ENCODE measurements around the gene DNAJA2. TPM values are rescaled to one million over a fixed set of nuclear protein-coding genes. Genes with fewer than 3 reads are reported as not detected.
"Not testable (repeated sequence)": the region's sequence is repeated elsewhere in the genome, so short reads cannot be mapped to it uniquely, and the experiment has no call there.

Gene DNAJA2
- total RNA-seq, 2 experiments from 2014 or later = 43.3 to 61.6 TPM

DNA sequence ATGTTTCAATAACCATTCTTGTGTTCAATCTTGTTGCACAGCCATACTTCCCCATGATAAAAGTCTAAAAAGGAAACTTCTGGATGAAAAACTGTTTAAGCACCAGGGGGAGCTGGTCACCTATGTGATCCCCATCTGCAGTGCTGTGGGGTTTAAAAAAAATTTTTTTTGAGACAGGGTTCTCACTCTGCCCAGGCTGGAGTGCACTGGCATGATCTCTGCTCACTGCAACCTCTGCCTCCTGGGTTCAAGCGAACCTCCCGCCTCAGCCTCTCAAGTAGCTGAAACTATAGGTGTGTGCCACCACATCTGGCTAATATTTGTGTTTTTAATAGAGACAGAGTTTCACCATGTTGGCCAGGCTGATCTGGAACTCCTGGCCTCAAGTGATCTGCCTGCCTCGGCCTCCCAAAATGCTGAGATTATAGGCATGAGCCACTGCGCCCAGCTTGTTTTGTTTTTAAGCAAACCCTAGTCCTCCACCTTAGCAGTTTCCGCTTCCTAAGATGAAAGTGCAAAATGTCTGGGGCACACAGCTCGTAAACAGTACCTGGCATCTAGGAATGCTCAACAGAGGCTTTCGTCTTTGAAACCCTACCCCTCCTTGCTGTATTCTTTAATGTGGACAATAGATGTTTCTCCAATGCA is 25.4 kb downstream of the DNAJA2 start:
- H3K36me3 ChIP-seq (ENCODE audit: insufficient read depth, low read length) = no peaks in the 10 kb centered on the region
- no peaks in the 10 kb centered on the region for H3K9me2 ChIP-seq (ENCODE audit: insufficient read depth, low read length)
- TF ChIP-seq CTCF (conservative IDR thresholded peaks at IDR 0.05; ENCODE audit: low read length) (peak; percentile 85), EZH2phosphoT487 (IDR thresholded peaks at IDR 0.05; ENCODE audit: borderline replicate concordance, low read depth, low read length) (no peak)
- ChIA-PET POLR2A (interaction anchor here (0.5 kb wide), 1 partner anchor 11 kb away, joined by 5 read pairs; no protein-coding TSS in a partner anchor), CTCF (ENCODE audit: unreplicated experiment) (interaction anchor here (0.6 kb wide), 1 partner anchor 1176 kb away, joined by 3 read pairs; no protein-coding TSS in a partner anchor)
- peak; percentile 67 for DNase-seq (ENCODE audit: low spot score)
- no peak overlapping the region for H2AFZ ChIP-seq (ENCODE audit: low read length)
- no peaks in the 10 kb centered on the region for H3K9me3 ChIP-seq (ENCODE audit: low read length)
- no peak overlapping the region for H3K4me3 ChIP-seq (ENCODE audit: low read depth, low read length, poor library complexity, severe bottlenecking)
- peaks cover 2% of the 10 kb centered on the region for H3K4me1 ChIP-seq (ENCODE audit: insufficient read depth, low read length, poor library complexity, severe bottlenecking)
- H3K27ac ChIP-seq (ENCODE audit: low read depth, low read length, poor library complexity, severe bottlenecking) = no peak overlapping the region
- no peak overlapping the region for H3K4me2 ChIP-seq (ENCODE audit: low read length)
- H4K20me1 ChIP-seq (ENCODE audit: insufficient read depth, low read length) = no peaks in the 10 kb centered on the region
- BruUV-seq (replicated peaks) = no TSS peak
- H3K79me2 ChIP-seq (ENCODE audit: insufficient read depth, low read depth, low read length) = no peaks in the 10 kb centered on the region
- intact Hi-C loops (cut with micrococcal nuclease; ENCODE audit: unreplicated experiment) = loop anchor here (1.0 to 2.0 kb wide), 4 partner anchors 71 to 1217 kb away; no protein-coding TSS in a partner anchor

DNA sequence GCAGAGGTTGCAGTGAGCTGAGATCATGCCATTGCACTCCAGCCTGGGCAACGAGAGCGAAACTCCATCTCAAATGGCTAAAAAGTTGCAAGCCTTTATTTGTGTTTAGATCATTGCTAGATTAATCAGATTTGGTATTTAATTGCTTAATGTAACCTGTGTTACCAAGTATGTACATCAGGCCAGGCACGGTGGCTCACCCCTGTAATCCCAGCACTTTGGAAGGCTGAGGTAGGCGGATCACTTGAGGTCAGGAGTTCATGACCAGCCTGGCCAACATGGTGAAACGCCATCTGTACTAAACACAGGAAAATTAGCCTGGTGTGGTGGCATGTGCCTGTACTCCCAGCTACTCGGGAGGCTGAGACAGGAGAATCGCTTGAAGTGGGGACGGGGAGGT is 28.8 kb downstream of the DNAJA2 start:
- ChIA-PET POLR2A (interaction anchor here (0.8 kb wide), 1 partner anchor 56 kb away, joined by 3 read pairs; no protein-coding TSS in a partner anchor), CTCF (ENCODE audit: unreplicated experiment) (interaction anchor here (0.8 kb wide), 1 partner anchor 24 kb away, joined by 3 read pairs; no protein-coding TSS in a partner anchor)
- BruUV-seq (replicated peaks); H3K36me3 ChIP-seq (ENCODE audit: insufficient read depth, low read length); H3K4me2 ChIP-seq (ENCODE audit: low read length); H2AFZ ChIP-seq (ENCODE audit: low read length); H4K20me1 ChIP-seq (ENCODE audit: insufficient read depth, low read length); H3K27ac ChIP-seq (ENCODE audit: low read depth, low read length, poor library complexity, severe bottlenecking); H3K79me2 ChIP-seq (ENCODE audit: insufficient read depth, low read depth, low read length); H3K9me3 ChIP-seq (ENCODE audit: low read length); H3K9me2 ChIP-seq (ENCODE audit: insufficient read depth, low read length); H3K4me3 ChIP-seq (ENCODE audit: low read depth, low read length, poor library complexity, severe bottlenecking); H3K4me1 ChIP-seq (ENCODE audit: insufficient read depth, low read length, poor library complexity, severe bottlenecking); DNase-seq (ENCODE audit: low spot score); intact Hi-C loops (cut with micrococcal nuclease; ENCODE audit: unreplicated experiment): not testable (repeated sequence)

GRCh38 chr16:46937536-46937935 is 35.9 kb downstream of the DNAJA2 start:
- Histone ChIP-seq H3K9me3 (ENCODE audit: low read length) (no peaks in the 10 kb centered on the region), H3K9me2 (ENCODE audit: insufficient read depth, low read length) (no peaks in the 10 kb centered on the region), H3K27ac (ENCODE audit: low read depth, low read length, poor library complexity, severe bottlenecking) (no peak overlapping the region), H3K4me1 (ENCODE audit: insufficient read depth, low read length, poor library complexity, severe bottlenecking) (peaks cover 10% of the 10 kb centered on the region), H3K36me3 (ENCODE audit: insufficient read depth, low read length) (no peaks in the 10 kb centered on the region), H4K20me1 (ENCODE audit: insufficient read depth, low read length) (no peaks in the 10 kb centered on the region), H3K79me2 (ENCODE audit: insufficient read depth, low read depth, low read length) (no peaks in the 10 kb centered on the region), H3K4me3 (ENCODE audit: low read depth, low read length, poor library complexity, severe bottlenecking) (no peak overlapping the region), H2AFZ (ENCODE audit: low read length) (no peak overlapping the region), H3K4me2 (ENCODE audit: low read length) (no peak overlapping the region)
- no TSS peak for BruUV-seq (replicated peaks)
- TF ChIP-seq CTCF (conservative IDR thresholded peaks at IDR 0.05; ENCODE audit: low read length) = no peak
- no peak for DNase-seq (ENCODE audit: low spot score)
- CTCF ChIA-PET (ENCODE audit: unreplicated experiment) = no interaction called here
- intact Hi-C loops (cut with micrococcal nuclease; ENCODE audit: unreplicated experiment) = no loop called here
- POLR2A ChIA-PET = interaction anchor here (0.6 to 0.7 kb wide), 2 partner anchors 50 to 359 kb away, joined by 3 read pairs; no protein-coding TSS in a partner anchor
